GM19043 (cell line): ENCODE measurements around the gene ZBTB4.

Experiments
- ATAC-seq: cut with Tn5 transposase; IDR thresholded peaks from one replicate; pipeline ENCODE4 v1.9.1; 2021; ENCODE audit warnings: low read depth; ENCODE audit not compliant: unreplicated experiment

The ZBTB4 gene

DNA sequence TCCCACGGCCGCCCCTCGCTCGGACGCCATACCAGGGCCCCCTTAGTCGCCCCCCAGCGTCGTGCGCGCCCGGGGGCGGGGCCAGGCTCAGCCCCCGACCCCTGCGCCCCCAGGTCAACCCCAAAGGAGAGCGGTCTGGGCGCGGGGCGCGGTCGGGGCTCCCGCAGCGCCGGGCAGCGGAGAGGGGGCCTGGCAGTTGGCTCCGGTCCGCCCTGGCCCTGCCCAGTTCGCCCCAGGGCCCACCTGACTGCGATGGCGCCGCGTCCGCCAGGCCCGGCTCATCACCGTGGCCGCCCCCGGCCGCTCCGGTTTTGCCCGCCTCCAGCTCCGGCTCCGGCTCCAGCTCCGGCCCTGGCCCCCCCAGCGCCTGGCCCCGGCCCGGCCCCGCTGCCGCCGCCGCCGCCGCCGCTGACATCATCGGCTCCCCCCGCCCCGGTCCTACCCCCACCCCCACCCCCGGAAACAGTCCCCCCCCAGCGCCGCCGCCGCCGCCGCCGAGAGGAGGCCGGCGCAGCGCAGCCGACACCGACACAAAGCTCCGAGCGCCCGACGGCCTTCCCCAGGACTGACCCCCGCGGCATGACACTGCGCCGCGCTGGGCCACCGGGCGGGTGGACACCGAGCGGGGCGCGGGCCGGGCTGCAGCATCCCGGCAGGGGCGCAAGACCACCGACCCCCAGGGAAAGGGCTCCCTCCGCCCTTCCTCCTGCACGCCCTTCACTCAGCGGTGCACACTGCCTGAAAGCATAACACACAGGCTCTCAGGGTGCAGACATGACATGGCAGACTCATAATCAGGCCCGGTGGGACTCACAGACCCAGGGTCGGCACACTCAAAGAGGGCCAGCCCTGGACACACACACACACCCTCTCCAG, at the start of gene ZBTB4:
ZBTB4 (minus strand) TSS at position 419 of the 876 bp plus-strand sequence. CDS start 12,830 bp downstream, outside the sequence.
- no peak for ATAC-seq

DNA sequence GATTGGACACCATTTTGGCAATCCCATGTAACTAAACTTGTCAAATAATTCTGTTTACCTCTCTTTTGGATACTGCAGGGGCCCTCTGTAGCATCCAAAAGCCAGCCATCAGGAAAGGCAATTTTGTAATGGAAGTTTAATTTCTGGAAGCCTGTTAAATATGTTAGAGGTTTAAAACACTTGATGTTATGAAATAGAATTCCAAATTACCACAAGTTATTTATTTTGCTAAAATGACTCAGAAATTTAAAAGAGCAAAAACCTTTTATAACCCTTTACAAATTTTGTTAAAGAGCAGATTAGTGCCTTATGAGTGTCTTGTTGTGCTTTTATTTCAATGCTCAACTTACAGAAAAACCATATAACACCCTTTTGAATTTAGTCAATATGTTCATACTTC, 49.4 kb upstream of the ZBTB4 start:
- ATAC-seq: no peak

GRCh38 chr17:7523033-7523432, 43.6 kb upstream of the ZBTB4 start:
- no peak for ATAC-seq

DNA sequence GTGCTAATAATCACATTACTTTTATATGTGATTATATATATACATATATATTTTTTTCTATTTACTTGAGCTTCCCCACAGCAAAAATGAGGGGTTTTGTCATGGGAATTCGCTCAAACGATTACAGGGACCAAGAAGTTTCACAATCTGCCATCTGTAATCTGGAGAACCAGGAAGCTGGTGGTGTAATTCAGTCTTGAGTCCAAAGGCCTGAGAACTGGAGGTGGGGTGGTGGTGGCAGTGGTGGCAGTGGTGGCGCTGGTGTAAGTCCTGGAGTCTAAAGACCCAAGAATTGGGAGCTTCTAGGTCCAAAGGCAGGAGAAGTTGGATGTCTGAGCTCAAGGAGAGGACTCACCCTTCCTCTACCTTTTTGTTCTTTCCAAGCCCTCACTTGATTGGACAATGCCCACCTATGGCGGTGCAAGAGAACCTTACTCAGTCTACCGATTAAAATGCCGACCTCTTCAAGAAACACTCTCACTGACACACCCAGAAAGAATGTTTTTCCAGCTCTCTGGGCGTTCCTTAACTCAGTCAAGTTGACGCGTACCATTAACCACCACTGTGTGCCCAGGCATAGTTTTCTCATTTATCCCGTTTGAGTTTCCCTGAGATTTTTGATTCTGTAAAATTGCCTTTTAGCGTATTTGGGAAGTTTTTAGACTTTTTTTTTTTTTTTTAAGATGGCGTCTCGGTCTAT, 36.6 kb upstream of the ZBTB4 start:
- no peak for ATAC-seq

GRCh38 chr17:7513850-7514419, 34.5 kb upstream of the ZBTB4 start:
- ATAC-seq: no peak

GRCh38 chr17:7512824-7513540, 33.6 kb upstream of the ZBTB4 start:
- ATAC-seq: no peak

DNA sequence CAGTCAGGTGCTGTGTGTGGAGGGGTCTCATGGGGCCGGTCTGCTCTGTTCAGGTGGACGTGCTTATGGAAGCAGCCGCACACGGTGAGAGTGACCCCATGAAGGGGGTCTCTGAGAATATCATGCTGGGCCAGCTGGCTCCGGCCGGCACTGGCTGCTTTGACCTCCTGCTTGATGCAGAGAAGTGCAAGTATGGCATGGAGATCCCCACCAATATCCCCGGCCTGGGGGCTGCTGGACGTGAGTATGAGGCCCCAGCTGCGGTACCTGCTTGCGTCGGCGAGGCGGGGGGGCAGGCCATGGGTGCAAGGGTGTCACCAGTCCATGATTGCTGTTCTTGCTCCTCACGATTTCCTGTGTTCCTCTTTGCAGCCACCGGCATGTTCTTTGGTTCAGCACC, 32.7 kb upstream of the ZBTB4 start:
- no peak for ATAC-seq

GRCh38 chr17:7511108-7511507, 31.7 kb upstream of the ZBTB4 start:
- no peak for ATAC-seq

DNA sequence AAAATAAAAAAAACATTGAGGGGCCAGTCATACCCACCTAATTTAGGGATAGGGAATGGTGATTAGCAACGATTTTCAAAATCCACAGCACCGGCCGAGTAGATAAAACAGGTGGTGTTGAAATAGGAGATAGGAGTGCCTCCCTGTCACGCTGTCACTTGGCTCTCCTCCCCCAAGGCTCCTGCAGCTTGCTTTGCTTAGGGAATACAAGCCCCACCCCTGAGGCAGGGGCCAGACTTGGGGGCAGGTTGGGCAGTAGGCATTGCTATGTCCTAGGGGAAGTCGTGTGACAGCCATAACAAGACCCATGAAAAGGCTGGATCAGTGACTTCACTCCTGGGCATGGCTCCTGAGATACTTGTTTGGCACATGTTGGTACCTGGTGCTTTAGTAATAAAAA, 30.5 kb upstream of the ZBTB4 start:
- ATAC-seq: no peak

DNA sequence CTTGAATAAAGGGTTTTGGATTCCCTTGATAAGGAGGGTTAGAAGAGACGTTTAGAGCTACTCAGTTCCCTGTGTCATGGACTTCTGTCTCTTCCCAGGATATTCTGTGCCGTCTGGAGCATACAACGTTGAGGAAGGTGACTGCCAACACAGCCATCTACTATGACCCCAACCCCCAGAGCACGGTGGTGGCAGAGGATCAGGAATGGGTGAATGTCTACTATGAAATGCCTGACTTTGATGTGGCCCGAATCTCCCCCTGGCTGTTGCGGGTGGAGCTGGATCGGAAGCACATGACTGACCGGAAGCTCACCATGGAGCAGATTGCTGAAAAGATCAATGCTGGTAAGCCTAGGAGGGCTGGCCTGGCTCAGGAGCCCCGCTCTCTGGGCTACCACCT, 29.4 kb upstream of the ZBTB4 start:
- ATAC-seq: no peak

DNA sequence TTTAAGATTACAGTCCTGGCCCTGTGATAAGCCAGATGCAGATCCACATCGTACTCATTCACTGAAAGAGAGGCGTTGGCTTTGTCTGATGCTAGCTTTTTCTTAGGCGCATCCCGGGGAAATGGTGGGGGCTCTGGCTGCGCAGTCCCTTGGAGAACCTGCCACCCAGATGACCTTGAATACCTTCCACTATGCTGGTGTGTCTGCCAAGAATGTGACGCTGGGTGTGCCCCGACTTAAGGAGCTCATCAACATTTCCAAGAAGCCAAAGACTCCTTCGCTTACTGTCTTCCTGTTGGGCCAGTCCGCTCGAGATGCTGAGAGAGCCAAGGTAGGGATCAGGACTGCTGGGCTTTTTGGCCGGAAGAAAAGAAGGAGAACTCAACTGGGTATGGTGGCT, 28.7 kb upstream of the ZBTB4 start:
- ATAC-seq: no peak

DNA sequence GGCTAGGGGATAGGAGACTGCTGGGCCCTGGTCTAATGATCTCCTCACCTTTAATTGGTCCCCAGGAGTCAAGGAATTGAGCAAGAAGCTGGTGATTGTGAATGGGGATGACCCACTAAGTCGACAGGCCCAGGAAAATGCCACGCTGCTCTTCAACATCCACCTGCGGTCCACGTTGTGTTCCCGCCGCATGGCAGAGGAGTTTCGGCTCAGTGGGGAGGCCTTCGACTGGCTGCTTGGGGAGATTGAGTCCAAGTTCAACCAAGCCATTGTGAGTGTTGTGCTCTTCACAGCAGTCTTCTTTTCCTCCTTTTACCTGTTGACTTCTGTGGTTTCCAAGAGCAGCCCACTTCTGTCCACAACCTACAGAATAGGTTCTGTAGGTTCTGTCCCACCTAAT, 24.1 kb upstream of the ZBTB4 start:
- no peak for ATAC-seq

DNA sequence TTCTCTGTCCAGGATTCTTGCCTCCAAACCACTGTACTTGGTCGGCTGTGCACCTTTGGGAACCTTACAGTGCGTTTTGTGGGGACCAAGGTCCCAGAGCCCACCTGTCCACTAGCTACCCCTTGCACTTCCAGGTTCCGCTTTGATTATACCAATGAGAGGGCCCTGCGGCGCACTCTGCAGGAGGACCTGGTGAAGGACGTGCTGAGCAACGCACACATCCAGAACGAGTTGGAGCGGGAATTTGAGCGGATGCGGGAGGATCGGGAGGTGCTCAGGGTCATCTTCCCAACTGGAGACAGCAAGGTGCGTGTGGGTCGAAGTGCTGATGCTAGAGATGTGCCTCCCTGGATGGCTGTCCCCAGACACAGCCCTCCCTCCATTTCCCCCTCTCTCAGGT, 23.6 kb upstream of the ZBTB4 start:
- no peak for ATAC-seq

GRCh38 chr17:7502171-7502847, 22.9 kb upstream of the ZBTB4 start:
- ATAC-seq: no peak

DNA sequence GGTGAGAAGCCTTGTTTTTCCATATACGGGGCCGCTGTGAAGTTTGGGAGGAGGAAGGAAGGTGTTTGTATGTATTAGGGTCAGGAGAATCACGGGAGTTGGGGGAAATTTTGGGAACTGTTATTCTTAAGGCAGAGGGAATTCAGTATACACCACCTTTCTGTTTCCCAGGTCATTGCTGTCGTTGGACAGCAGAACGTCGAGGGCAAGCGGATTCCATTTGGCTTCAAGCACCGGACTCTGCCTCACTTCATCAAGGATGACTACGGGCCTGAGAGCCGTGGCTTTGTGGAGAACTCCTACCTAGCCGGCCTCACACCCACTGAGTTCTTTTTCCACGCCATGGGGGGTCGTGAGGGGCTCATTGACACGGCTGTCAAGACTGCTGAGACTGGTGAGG, 22.3 kb upstream of the ZBTB4 start:
- ATAC-seq: no peak

DNA sequence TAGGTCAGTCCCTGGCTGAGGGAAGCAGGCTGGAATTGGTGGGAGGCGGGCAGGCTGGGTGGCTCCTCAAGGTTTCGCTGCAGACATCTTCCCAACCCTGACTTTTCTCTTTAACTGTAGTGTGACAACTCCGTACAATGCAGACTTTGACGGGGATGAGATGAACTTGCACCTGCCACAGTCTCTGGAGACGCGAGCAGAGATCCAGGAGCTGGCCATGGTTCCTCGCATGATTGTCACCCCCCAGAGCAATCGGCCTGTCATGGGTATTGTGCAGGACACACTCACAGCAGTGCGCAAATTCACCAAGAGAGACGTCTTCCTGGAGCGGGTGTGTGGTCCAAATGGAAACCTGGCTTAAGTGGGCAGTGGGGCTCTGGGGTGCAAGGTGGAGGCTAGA, 19.7 kb upstream of the ZBTB4 start:
- ATAC-seq: no peak

DNA sequence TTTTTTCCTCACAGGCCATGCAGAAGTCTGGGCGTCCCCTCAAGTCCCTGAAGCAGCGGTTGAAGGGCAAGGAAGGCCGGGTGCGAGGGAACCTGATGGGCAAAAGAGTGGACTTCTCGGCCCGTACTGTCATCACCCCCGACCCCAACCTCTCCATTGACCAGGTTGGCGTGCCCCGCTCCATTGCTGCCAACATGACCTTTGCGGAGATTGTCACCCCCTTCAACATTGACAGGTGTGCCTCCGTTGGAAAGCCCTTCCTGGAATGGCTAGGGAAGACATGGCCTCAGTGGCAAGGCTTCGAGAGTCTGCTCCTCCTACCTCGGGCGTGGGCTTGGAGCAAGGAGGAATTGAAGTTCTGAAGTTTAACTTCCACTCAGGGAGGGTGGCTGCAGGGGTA, 18.2 kb upstream of the ZBTB4 start:
- no peak for ATAC-seq

DNA sequence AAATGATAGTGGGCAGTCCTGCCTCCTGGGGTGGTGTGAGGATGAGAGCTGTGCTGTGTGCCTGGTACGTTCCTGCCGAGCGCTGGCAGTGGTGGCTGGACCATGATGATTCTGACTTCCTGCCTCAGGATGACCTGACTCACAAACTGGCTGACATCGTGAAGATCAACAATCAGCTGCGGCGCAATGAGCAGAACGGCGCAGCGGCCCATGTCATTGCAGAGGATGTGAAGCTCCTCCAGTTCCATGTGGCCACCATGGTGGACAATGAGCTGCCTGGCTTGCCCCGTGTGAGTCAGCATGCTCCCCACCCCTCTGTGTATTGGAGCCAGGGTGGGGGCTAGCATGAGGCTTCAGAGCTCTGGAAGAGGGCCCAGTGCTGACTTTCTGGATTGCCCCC, 17.8 kb upstream of the ZBTB4 start:
- ATAC-seq: no peak

DNA sequence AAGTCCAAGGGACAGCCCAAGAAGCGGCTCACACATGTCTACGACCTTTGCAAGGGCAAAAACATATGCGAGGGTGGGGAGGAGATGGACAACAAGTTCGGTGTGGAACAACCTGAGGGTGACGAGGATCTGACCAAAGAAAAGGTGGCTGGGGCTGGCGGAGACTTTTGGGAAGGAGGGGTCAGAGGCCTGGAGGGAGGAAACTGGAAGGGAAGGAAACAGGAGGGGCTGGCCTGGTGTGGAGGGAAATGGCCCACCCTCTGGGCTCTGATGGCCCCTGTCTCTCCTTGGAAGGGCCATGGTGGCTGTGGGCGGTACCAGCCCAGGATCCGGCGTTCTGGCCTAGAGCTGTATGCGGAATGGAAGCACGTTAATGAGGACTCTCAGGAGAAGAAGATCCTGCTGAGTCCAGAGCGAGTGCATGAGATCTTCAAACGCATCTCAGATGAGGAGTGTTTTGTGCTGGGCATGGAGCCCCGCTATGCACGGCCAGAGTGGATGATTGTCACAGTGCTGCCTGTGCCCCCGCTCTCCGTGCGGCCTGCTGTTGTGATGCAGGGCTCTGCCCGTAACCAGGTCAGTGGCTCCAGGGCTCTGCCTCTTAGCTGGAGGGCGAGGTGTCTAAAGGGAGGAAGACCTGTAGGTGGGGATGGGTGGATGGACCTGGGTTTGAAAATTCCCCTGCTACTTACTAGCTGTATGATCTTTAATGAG, 17.2 kb upstream of the ZBTB4 start:
- ATAC-seq: no peak

GRCh38 chr17:7495906-7496434, 16.5 kb upstream of the ZBTB4 start:
- no peak for ATAC-seq
